HEK293T (cell line): ENCODE results near the gene IL1RAPL1.

Source experiments
- CTCF ChIA-PET: fragments of 350-600 bp; formaldehyde crosslinking; extraction: SDS; loops from one replicate; lab custom pipeline; 2021; ENCODE audit warnings: antibody characterized with exemption, inconsistent platforms; lab: Yijun Ruan, JAX
- POLR2A ChIA-PET: fragments of 350-600 bp; formaldehyde crosslinking; extraction: SDS; loops from one replicate; lab custom pipeline; 2020; ENCODE audit warnings: antibody characterized with exemption, inconsistent platforms; lab: Yijun Ruan, JAX
- DNase-seq: peaks from one replicate; pipeline ENCODE4 v3.0.0; 2012; ENCODE audit warnings: mixed read lengths; ENCODE audit errors: extremely low spot score
- ARNT ChIP-seq: fragments of 450-650 bp; IDR thresholded peaks from 2 replicates; pipeline ENCODE4 v1.6.1; 2017; ENCODE audit warnings: mild to moderate bottlenecking
- BHLHE40 ChIP-seq: fragments of 450-650 bp; IDR thresholded peaks from 2 replicates; pipeline ENCODE4 v1.6.1; 2016; ENCODE audit warnings: mild to moderate bottlenecking, moderate library complexity, borderline replicate concordance
- CTBP1 ChIP-seq: fragments of 450-650 bp; IDR thresholded peaks from 2 replicates; pipeline ENCODE4 v1.6.1; 2016; ENCODE audit warnings: borderline replicate concordance
- ELF4 ChIP-seq: fragments of 450-650 bp; IDR thresholded peaks from 2 replicates; pipeline ENCODE4 v1.6.1; 2017; ENCODE audit warnings: antibody characterized with exemption
- FOXA1 ChIP-seq: fragments of 450-650 bp; IDR thresholded peaks from 2 replicates; pipeline ENCODE4 v1.6.1; 2016; ENCODE audit warnings: mild to moderate bottlenecking
- FOXK2 ChIP-seq: fragments of 450-650 bp; IDR thresholded peaks from 2 replicates; pipeline ENCODE4 v1.6.1; 2016; ENCODE audit warnings: mild to moderate bottlenecking
- FOXM1 ChIP-seq: fragments of 450-650 bp; IDR thresholded peaks from 2 replicates; pipeline ENCODE4 v1.6.1; 2017; ENCODE audit warnings: mild to moderate bottlenecking, borderline replicate concordance
- HDGF ChIP-seq: fragments of 450-650 bp; IDR thresholded peaks from 2 replicates; pipeline ENCODE4 v1.6.1; 2017; ENCODE audit warnings: antibody characterized with exemption, borderline replicate concordance
- L3MBTL2 ChIP-seq: fragments of 450-650 bp; conservative IDR thresholded peaks from 2 replicates; pipeline ENCODE4 v1.6.1; 2016; ENCODE audit warnings: mild to moderate bottlenecking
- LEF1 ChIP-seq: fragments of 450-650 bp; IDR thresholded peaks from 2 replicates; pipeline ENCODE4 v1.6.1; 2017; ENCODE audit warnings: mild to moderate bottlenecking, borderline replicate concordance
- NFRKB ChIP-seq: fragments of 450-650 bp; IDR thresholded peaks from 2 replicates; pipeline ENCODE4 v1.6.1; 2016; ENCODE audit warnings: mild to moderate bottlenecking, moderate library complexity
- PKNOX1 ChIP-seq: fragments of 450-650 bp; IDR thresholded peaks from 2 replicates; pipeline ENCODE4 v1.6.1; 2016
- SP1 ChIP-seq: fragments of 450-650 bp; IDR thresholded peaks from 2 replicates; pipeline ENCODE4 v1.6.1; 2017
- SUZ12 ChIP-seq: fragments of 450-650 bp; IDR thresholded peaks from 2 replicates; pipeline ENCODE4 v1.6.1; 2016; ENCODE audit warnings: mild to moderate bottlenecking
- TARDBP ChIP-seq: fragments of 450-650 bp; IDR thresholded peaks from 2 replicates; pipeline ENCODE4 v1.6.1; 2016
- ZNF384 ChIP-seq: fragments of 450-650 bp; IDR thresholded peaks from 2 replicates; pipeline ENCODE4 v1.6.1; 2016

Gene IL1RAPL1

DNA sequence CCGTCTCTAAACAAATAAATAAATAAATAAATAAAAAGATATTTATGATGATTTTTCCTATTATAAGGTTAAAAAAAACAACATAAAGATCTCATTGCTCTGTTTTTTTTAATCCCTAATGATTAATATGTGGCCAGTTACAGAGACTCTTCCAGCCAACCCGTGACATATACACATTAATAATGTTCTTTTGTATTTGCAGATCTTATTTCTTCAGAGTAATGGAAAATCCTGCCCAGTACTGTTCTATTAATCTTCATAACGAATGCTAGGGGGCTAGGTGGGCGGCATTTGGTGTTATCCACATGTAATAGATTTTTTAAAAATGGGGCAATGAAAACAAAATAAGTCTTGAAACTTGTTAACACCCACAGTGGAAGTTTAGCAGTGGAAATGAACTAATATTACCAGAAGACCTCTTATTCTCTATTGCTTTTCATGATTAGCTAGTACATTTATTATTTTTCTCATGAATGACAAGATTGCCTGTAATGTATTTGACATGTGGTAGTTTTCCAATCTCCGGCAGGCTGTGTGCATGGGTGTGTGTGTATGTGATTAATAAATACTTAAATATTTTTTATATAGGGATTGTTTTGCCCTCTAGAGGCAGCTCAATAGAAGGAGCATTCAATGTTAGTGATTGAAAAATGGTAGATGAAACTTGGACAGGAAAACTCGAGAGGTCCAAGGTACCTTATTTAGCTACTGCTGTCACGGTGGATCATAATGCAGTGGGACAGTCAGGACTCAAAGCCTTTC is 457.4 kb downstream of the IL1RAPL1 start:
- POLR2A ChIA-PET = no interaction called here
- TF ChIP-seq CTBP1 = no peak
- no peak for TF ChIP-seq LEF1
- TF ChIP-seq FOXA1 = no peak
- TF ChIP-seq FOXM1 = no peak
- TF ChIP-seq PKNOX1 = no peak
- no peak for TF ChIP-seq FOXK2
- no peak for TF ChIP-seq SP1
- no peak for TF ChIP-seq TARDBP
- TF ChIP-seq HDGF = no peak
- TF ChIP-seq ZNF384 = no peak
- no peak for TF ChIP-seq SUZ12
- no peak for TF ChIP-seq ELF4
- no peak for TF ChIP-seq BHLHE40
- no peak for TF ChIP-seq L3MBTL2
- CTCF ChIA-PET = no interaction called here
- no peak for DNase-seq

GRCh38 chrX:29065477-29065876 is 478.2 kb downstream of the IL1RAPL1 start:
- TF ChIP-seq ARNT = no peak
- TF ChIP-seq TARDBP = no peak
- TF ChIP-seq CTBP1 = no peak
- TF ChIP-seq FOXA1 = no peak
- TF ChIP-seq BHLHE40 = no peak
- no peak for TF ChIP-seq NFRKB
- TF ChIP-seq ZNF384 = no peak
- no peak for TF ChIP-seq LEF1
- no peak for TF ChIP-seq ELF4
- TF ChIP-seq FOXM1 = no peak
- TF ChIP-seq PKNOX1 = no peak
- TF ChIP-seq FOXK2 = no peak
- no peak for TF ChIP-seq HDGF
- TF ChIP-seq L3MBTL2 = no peak
- no peak for TF ChIP-seq SUZ12
- no peak for TF ChIP-seq SP1
- CTCF ChIA-PET = no interaction called here
- no peak for DNase-seq
- POLR2A ChIA-PET = no interaction called here

GRCh38 chrX:29066516-29066915 is 479.3 kb downstream of the IL1RAPL1 start:
- TF ChIP-seq PKNOX1 = no peak
- ChIA-PET POLR2A (no interaction called here), CTCF (no interaction called here)
- no peak for DNase-seq

- TF ChIP-seq FOXM1 = no peak
- no peak for TF ChIP-seq LEF1
- TF ChIP-seq SP1 = no peak
- no peak for TF ChIP-seq ARNT
- TF ChIP-seq CTBP1 = no peak
- no peak for TF ChIP-seq NFRKB
- no peak for TF ChIP-seq ELF4
- no peak for TF ChIP-seq SUZ12
- no peak for TF ChIP-seq FOXK2
- TF ChIP-seq PKNOX1 = no peak
- no peak for TF ChIP-seq ZNF384
- TF ChIP-seq FOXA1 = no peak
- TF ChIP-seq L3MBTL2 = no peak
- TF ChIP-seq HDGF = no peak
- no peak for TF ChIP-seq BHLHE40
- TF ChIP-seq TARDBP = no peak
- ChIA-PET POLR2A (no interaction called here), CTCF (no interaction called here)
- DNase-seq = no peak
Observed at GRCh38 chrX:29067351-29067750, 480.1 kb downstream of the IL1RAPL1 start.

GRCh38 chrX:29071525-29072320 is 484.5 kb downstream of the IL1RAPL1 start:
- POLR2A ChIA-PET = no interaction called here
- CTCF ChIA-PET = no interaction called here
- TF ChIP-seq SUZ12 (no peak), TARDBP (no peak), LEF1 (no peak), FOXM1 (no peak), CTBP1 (no peak), L3MBTL2 (no peak), PKNOX1 (no peak), HDGF (no peak), FOXK2 (no peak), ZNF384 (no peak), ARNT (no peak), FOXA1 (no peak), ELF4 (no peak), BHLHE40 (no peak), NFRKB (no peak), SP1 (no peak)
- no peak for DNase-seq
